ENCODE results near the gene GSTM1. TPM values are rescaled to one million over a fixed set of nuclear protein-coding genes. Genes with fewer than 3 reads are reported as not detected.

GSTM1 gene
- total RNA-seq, 1 donor from 2014 or later: 39.0 TPM

- Mint-ChIP-seq H3K4me1 (ENCODE audit: low read depth) (peaks cover 8% of the 10 kb centered on the region), H3K27ac (no peak overlapping the region), H3K27me3 (no peaks in the 10 kb centered on the region), H3K36me3 (ENCODE audit: insufficient read depth) (peaks cover 5% of the 10 kb centered on the region), H3K9me3 (ENCODE audit: low read depth) (peaks cover 18% of the 10 kb centered on the region), H3K4me3 (ENCODE audit: low read depth) (no peak overlapping the region)
- no peak for DNase-seq (ENCODE audit: low spot score, unreplicated experiment)
- TF ChIP-seq CTCF (IDR thresholded peaks at IDR 0.05; ENCODE audit: unreplicated experiment): no peak
Observed at GRCh38 chr1:109722908-109723691, 35.5 kb downstream of the GSTM1 start.

- H3K27ac Mint-ChIP-seq: no peak overlapping the region
- peaks cover 12% of the 10 kb centered on the region for H3K4me1 Mint-ChIP-seq (ENCODE audit: low read depth)
- no peak for DNase-seq (ENCODE audit: low spot score, unreplicated experiment)
- H3K36me3 Mint-ChIP-seq (ENCODE audit: insufficient read depth): peaks cover 5% of the 10 kb centered on the region
- no peak for TF ChIP-seq CTCF (IDR thresholded peaks at IDR 0.05; ENCODE audit: unreplicated experiment)
- H3K9me3 Mint-ChIP-seq (ENCODE audit: low read depth): peaks cover 18% of the 10 kb centered on the region
- no peak overlapping the region for H3K4me3 Mint-ChIP-seq (ENCODE audit: low read depth)
- H3K27me3 Mint-ChIP-seq: no peaks in the 10 kb centered on the region
Observed at GRCh38 chr1:109724933-109725332, 37.3 kb downstream of the GSTM1 start.

- Mint-ChIP-seq H3K4me1 (ENCODE audit: low read depth) (peaks cover 18% of the 10 kb centered on the region), H3K36me3 (ENCODE audit: insufficient read depth) (peaks cover 5% of the 10 kb centered on the region), H3K4me3 (ENCODE audit: low read depth) (peak overlapping the region; percentile 9), H3K27ac (peak overlapping the region; percentile 72), H3K9me3 (ENCODE audit: low read depth) (peaks cover 18% of the 10 kb centered on the region), H3K27me3 (no peaks in the 10 kb centered on the region)
- TF ChIP-seq CTCF (IDR thresholded peaks at IDR 0.05; ENCODE audit: unreplicated experiment): no peak
- DNase-seq (ENCODE audit: low spot score, unreplicated experiment): no peak
Observed at GRCh38 chr1:109725510-109725909, 37.9 kb downstream of the GSTM1 start.

GRCh38 chr1:109726007-109726406, 38.4 kb downstream of the GSTM1 start:
- TF ChIP-seq CTCF (IDR thresholded peaks at IDR 0.05; ENCODE audit: unreplicated experiment): no peak
- Mint-ChIP-seq H3K4me3 (ENCODE audit: low read depth) (peak overlapping the region; percentile 9), H3K9me3 (ENCODE audit: low read depth) (peaks cover 18% of the 10 kb centered on the region), H3K27me3 (no peaks in the 10 kb centered on the region), H3K27ac (peak overlapping the region; percentile 72), H3K36me3 (ENCODE audit: insufficient read depth) (peaks cover 5% of the 10 kb centered on the region), H3K4me1 (ENCODE audit: low read depth) (peaks cover 23% of the 10 kb centered on the region)
- DNase-seq (ENCODE audit: low spot score, unreplicated experiment): no peak

GRCh38 chr1:109726728-109727373, 39.2 kb downstream of the GSTM1 start:
- H3K36me3 Mint-ChIP-seq (ENCODE audit: insufficient read depth): peaks cover 5% of the 10 kb centered on the region
- peaks cover 16% of the 10 kb centered on the region for H3K9me3 Mint-ChIP-seq (ENCODE audit: low read depth)
- no peak for DNase-seq (ENCODE audit: low spot score, unreplicated experiment)
- H3K27me3 Mint-ChIP-seq: no peaks in the 10 kb centered on the region
- H3K4me3 Mint-ChIP-seq (ENCODE audit: low read depth): no peak overlapping the region
- H3K27ac Mint-ChIP-seq: no peak overlapping the region
- H3K4me1 Mint-ChIP-seq (ENCODE audit: low read depth): peaks cover 31% of the 10 kb centered on the region
- no peak for TF ChIP-seq CTCF (IDR thresholded peaks at IDR 0.05; ENCODE audit: unreplicated experiment)

Measured in progenitor cell of endocrine pancreas (in vitro differentiated cells).